ENCODE data around the gene AP3M1. TPM values are rescaled to one million over a fixed set of nuclear protein-coding genes. Genes with fewer than 3 reads are reported as not detected.

Gene AP3M1
- polyA plus RNA-seq, 1 of the 3 experiments (the other 2 are of a cell fraction) = 17.7 TPM

DNA sequence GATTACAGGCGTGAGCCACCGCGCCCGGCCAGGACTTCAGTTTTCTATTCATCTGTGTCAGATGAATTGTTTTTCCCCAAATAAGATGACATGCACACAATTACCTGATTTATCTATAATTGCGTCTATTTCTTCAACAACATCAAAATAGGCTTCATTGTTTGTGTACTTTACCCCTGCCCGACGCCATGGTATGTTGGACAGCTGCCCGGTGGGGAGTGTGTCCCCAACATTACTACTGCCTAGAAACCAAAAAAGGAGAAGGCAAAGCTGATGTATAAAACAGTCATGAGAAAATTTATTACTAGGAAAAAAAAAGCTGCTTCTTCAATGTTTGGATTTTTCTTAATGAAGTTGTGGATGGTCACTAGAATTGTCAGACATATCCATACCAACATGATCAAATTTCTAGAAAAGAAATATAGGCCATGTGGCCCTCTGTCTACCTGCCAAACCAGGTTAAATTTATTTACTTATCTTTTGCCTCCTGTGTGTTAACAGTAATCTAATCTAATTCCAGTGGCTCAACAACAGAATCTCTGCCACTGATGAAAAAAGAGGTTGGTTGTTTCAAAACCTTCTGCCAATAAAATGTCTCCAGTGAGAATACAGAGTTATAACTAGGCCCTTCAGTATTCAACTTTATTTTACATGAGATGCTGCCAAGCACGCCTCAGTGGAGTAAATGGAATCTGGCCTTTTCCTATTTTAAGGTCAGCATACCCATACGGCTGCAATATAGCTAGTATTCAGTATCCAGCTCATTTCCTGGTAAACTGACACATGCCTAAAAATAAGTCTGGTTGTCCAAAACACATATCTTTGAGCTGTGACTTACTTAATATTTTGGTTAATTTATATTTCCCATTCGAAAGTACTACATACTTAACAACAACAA, 16.5 kb downstream of the AP3M1 start:
- Histone ChIP-seq H3K79me2 (ENCODE audit: insufficient read depth) (peaks cover 12% of the 10 kb centered on the region), H3K36me3 (replicated peaks in 1 of 2; ENCODE audit: control insufficient read depth in 1 of 2, insufficient read depth in 2 of 2, low read length in 1 of 2) (peaks cover 50 to 78% of the 10 kb centered on the region in 2 experiments), H3K27me3 (ENCODE audit: insufficient read depth) (no peaks in the 10 kb centered on the region), H3K27ac (ENCODE audit: low read depth in 2 of 2, low read length in 1 of 2) (peak overlapping the region in 1 of 2 experiments; percentile 34; a peak in 2 of 4 replicates), H3F3A (replicated peaks; ENCODE audit: insufficient read depth) (peaks cover 13% of the 10 kb centered on the region), H3K9ac (no peak overlapping the region), H4K20me1 (ENCODE audit: insufficient read depth) (no peaks in the 10 kb centered on the region), H3K4me1 (ENCODE audit: control insufficient read depth in 1 of 2, insufficient read depth in 2 of 2, low read depth in 1 of 2, low read length in 1 of 2) (peaks cover 0 to 3% of the 10 kb centered on the region in 2 experiments; a peak in 1 of 4 replicates), H3K4me3 (ENCODE audit: low read depth in 2 of 2, low read length in 1 of 2) (no peak overlapping the region), H2AFZ (ENCODE audit: low read depth) (no peak overlapping the region), H3K9me2 (no peaks in the 10 kb centered on the region), H3K4me2 (no peak overlapping the region), H3K9me3 (no peaks in the 10 kb centered on the region)
- TF ChIP-seq SMC3 (IDR thresholded peaks at IDR 0.05; ENCODE audit: low read depth, low read length) = no peak
- no peak for TF ChIP-seq EZH2phosphoT487 (IDR thresholded peaks at IDR 0.05; ENCODE audit: borderline replicate concordance, low read depth)
- no peak for TF ChIP-seq FOSL2 (IDR thresholded peaks at IDR 0.05; ENCODE audit: borderline replicate concordance, low read depth)
- TF ChIP-seq EP300 (IDR thresholded peaks at IDR 0.05; ENCODE audit: borderline replicate concordance in 1 of 2, low read depth in 1 of 2, low read length in 1 of 2) = no peak
- TF ChIP-seq RXRA (IDR thresholded peaks at IDR 0.05; ENCODE audit: borderline replicate concordance, low read depth) = no peak
- TF ChIP-seq NRF1 (IDR thresholded peaks at IDR 0.05; ENCODE audit: low read depth, low read length) = no peak
- TF ChIP-seq USF2 (IDR thresholded peaks at IDR 0.05; ENCODE audit: borderline replicate concordance, low read depth, low read length) = no peak
- TF ChIP-seq IRF3 (IDR thresholded peaks at IDR 0.05; ENCODE audit: low read depth, low read length) = no peak
- TF ChIP-seq RCOR1 (IDR thresholded peaks at IDR 0.05; ENCODE audit: low read length) = no peak
- TF ChIP-seq FOXM1 (IDR thresholded peaks at IDR 0.05; ENCODE audit: low read depth) = no peak
- TF ChIP-seq, protein P1, sequence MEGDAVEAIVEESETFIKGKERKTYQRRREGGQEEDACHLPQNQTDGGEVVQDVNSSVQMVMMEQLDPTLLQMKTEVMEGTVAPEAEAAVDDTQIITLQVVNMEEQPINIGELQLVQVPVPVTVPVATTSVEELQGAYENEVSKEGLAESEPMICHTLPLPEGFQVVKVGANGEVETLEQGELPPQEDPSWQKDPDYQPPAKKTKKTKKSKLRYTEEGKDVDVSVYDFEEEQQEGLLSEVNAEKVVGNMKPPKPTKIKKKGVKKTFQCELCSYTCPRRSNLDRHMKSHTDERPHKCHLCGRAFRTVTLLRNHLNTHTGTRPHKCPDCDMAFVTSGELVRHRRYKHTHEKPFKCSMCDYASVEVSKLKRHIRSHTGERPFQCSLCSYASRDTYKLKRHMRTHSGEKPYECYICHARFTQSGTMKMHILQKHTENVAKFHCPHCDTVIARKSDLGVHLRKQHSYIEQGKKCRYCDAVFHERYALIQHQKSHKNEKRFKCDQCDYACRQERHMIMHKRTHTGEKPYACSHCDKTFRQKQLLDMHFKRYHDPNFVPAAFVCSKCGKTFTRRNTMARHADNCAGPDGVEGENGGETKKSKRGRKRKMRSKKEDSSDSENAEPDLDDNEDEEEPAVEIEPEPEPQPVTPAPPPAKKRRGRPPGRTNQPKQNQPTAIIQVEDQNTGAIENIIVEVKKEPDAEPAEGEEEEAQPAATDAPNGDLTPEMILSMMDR (IDR thresholded peaks at IDR 0.05) = no peak
- TF ChIP-seq CHD2 (IDR thresholded peaks at IDR 0.05; ENCODE audit: low read length, partially characterized antibody) = no peak
- no peak for TF ChIP-seq JUND (IDR thresholded peaks at IDR 0.05)
- TF ChIP-seq NFIC (IDR thresholded peaks at IDR 0.05; ENCODE audit: borderline replicate concordance) = no peak
- no peak for TF ChIP-seq TAF1 (IDR thresholded peaks at IDR 0.05; ENCODE audit: borderline replicate concordance, low read depth, low read length)
- no peak for TF ChIP-seq MEF2A (IDR thresholded peaks at IDR 0.05; ENCODE audit: borderline replicate concordance, low read depth)
- TF ChIP-seq, protein P2, sequence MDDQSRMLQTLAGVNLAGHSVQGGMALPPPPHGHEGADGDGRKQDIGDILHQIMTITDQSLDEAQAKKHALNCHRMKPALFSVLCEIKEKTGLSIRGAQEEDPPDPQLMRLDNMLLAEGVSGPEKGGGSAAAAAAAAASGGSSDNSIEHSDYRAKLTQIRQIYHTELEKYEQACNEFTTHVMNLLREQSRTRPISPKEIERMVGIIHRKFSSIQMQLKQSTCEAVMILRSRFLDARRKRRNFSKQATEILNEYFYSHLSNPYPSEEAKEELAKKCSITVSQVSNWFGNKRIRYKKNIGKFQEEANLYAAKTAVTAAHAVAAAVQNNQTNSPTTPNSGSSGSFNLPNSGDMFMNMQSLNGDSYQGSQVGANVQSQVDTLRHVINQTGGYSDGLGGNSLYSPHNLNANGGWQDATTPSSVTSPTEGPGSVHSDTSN (IDR thresholded peaks at IDR 0.05) = no peak
- no peak for TF ChIP-seq ELF1 (IDR thresholded peaks at IDR 0.05)
- TF ChIP-seq REST (IDR thresholded peaks at IDR 0.05; ENCODE audit: low read depth, low read length) = no peak
- DNase-seq = no peak
- 96% methylated on average over 11 of the region's 11 CpGs for WGBS (ENCODE audit: low lambda C conversion rate)
- ChIA-PET POLR2A (interaction anchor here (0.6 kb wide), 1 partner anchor 14 kb away, joined by 3 read pairs; no protein-coding TSS in a partner anchor), CTCF (interaction anchor here (0.6 to 2.1 kb wide), 7 partner anchors 9 to 248 kb away, joined by 3 to 7 read pairs (median 4); no protein-coding TSS in a partner anchor)
